Stimulated activated CD4-positive, alpha-beta T cell treated with anti-CD3 and anti-CD28 coated beads, Interleukin-2, amount 100 ng/mL, for 4 hours (primary cell): ENCODE results near the gene NKX1-1.

Source experiments
- DNase-seq: peaks from one replicate; pipeline ENCODE4 v3.0.0-alpha.2; 2020; ENCODE audit warnings: low read depth

The NKX1-1 gene

DNA sequence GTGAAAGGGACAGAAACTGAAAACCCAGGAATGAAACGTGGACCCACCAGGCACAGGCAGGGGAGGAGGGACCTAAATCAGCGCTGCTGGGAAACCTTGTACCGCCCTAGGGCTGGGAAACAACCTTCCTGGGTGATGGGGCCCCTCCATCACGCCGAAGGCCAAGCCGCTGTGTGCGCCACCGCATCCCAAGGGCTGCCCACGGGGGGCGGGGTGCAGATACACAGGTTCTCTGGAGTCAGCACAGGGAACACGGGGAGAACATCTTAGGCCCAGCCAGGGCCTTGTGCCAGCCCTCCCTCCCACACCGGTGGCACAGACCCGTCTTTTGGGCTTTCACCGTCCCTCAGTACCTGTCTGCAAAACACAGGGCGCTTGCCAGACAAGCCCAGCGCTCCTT is 46.3 kb downstream of the NKX1-1 start:
- DNase-seq, result no peak

GRCh38 chr4:1359144-1359501 is 47.1 kb downstream of the NKX1-1 start:
- no peak for DNase-seq

DNA sequence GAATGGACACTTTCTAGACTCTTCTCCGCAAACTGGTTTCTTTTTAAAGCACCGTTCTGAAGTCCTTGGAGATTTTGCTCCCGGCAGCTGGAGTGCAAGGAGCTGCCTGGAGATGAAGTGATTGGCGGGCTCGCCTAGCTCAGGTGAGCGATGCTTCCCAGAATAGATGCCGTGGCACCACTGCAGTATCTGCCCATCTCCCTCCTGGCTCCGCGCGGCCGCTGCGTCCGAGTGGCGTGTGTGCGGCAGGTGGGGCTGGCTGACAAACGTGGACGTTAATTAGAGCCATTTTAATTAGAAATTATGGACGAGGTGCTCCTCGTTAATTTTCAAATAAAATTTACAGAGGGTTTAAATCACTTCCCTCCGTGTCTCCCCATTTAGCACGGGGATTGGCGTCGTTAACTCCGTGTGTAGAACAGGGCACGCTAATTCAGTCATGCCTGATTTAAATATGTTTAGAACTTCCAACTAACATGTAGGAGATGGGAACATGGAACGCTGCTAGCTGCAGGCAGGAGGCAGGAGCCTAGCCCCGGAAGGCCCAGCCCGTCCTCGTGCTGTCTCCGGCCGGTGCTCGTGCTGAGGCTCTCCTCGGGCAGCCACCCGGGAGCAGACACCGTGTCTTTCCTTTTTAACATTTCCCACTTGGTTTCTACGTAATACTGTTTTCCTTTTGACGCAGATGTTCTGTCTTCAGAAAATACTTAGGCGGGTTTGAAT is 47.7 kb downstream of the NKX1-1 start:
- DNase-seq, result no peak

DNA sequence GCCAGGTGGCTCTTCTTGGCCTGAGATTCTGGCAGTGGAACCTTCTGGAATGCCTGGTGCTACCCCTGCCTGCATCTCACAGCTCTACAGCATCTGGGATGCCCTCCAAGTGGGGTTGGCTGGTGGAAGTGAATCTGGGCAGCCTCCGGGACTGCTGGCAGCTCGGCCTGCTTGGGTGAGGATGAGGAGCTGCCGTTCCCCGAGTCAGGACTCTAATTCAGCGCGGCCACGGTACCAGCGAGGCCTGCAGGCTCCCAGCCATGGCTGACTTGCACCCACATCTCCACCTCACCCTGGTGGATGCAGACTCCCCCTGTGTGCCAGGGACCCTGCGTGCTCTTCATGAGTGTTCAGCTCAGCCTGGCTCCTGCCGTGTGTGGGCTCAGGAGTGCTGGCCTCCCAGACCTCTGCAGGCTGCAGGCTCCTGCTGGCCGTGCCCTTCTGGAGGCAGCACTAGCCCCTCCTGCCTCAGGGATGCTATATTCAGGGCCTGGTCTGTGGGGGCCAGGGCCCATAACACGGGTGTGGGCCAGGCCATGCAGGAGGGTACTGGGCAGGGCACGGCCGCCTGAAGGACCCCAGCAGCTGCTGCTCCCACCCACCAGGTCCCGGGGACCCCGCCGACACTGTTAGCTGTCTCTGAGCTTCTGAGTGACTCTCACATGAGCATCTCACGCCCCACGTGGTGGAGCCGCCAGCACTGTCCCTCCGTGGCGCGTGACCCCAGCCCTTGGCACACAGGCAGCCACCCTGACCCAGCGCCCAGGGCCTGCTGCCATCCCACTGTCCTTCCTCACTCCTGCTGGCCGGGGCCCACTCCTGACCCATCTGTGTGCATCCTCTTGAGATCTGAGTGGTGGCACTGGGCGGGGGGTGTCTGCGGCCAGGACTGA is 48.6 kb downstream of the NKX1-1 start:
- no peak for DNase-seq

DNA sequence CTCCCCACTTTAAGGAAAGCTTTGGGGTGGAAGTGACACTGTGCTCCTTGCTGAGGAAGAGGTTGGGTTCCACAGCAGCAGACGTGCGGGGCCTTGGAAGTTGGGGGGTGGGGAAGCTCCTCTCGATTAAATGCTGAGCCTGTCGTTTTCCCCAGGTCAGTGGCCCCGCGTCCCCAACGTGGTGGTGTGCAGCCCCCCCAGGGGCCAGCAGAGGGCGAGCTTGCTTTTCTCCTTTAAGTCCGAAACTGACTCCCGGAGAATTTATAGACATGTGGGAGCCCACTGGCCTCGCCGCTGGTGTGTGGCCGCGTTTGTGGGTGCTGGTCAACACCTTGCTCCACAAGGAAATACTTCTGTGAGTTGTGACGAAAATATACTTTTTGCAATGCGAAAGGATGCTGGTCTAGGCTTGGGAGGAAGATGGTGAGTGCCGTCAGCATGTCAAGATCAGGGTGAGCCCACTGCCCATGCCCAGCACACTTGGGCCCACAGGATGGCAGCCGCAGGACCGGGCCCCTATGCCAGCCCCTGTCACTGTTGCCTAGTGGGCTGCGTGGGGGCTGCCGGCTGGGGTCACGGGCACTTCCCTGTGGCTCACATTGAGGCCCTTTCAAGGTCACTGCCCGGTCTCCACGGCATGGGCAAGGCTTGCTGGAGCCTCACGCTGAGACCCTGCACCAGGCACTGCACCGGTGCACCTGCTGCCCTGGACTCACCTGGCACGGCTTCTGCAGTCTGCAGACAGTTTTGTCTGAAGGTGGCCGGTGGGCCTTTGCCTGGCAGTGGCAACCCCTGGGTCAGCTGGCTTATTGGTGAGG is 49.9 kb downstream of the NKX1-1 start:
- peak; percentile 22 for DNase-seq

- DNase-seq, result no peak
Measured at GRCh38 chr4:1355378-1355777, 50.9 kb downstream of the NKX1-1 start.

- DNase-seq, result no peak
Measured at GRCh38 chr4:1354983-1355275, 51.3 kb downstream of the NKX1-1 start.

DNA sequence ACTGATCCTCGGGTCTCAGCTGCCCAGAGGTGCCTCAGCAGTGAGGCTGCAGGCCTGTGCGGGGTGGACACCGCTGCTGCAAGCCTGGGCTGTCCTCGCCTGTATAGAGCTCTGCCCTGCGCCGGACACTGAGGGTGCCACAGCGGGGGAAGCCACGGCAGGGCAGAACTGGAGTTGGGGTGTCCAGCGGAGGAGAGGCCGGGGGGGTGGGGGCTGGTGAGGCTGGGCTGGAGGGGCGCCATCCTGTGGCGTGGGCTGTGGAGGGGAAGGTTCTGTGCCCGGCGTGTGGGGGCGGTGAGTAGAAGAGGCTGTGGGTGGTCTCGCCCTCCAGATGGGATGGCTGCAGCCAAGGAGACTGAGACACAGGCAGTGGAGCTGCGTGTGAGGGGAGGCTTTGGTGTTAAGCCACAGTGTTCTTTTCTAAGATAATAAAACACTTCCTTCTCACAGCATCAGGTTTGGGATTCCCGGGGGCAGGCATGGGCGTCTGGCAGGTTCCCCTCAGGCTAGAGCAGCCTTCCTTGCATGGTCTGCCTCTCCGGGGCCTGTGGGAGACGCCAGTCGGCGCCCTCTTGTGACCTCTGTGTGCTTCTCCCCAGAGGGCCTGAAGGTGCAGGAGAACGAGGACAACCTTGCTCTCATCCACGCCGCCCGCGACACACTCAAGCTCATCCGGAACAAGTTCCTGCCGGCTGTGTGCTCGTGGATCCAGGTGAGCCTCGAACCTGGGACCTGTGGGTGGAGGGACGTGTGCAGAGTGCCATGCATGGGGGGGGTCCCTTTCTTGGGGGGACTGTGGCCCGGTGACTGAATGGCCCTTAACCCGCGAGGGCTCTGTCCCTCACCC is 51.9 kb downstream of the NKX1-1 start:
- DNase-seq, result no peak

DNA sequence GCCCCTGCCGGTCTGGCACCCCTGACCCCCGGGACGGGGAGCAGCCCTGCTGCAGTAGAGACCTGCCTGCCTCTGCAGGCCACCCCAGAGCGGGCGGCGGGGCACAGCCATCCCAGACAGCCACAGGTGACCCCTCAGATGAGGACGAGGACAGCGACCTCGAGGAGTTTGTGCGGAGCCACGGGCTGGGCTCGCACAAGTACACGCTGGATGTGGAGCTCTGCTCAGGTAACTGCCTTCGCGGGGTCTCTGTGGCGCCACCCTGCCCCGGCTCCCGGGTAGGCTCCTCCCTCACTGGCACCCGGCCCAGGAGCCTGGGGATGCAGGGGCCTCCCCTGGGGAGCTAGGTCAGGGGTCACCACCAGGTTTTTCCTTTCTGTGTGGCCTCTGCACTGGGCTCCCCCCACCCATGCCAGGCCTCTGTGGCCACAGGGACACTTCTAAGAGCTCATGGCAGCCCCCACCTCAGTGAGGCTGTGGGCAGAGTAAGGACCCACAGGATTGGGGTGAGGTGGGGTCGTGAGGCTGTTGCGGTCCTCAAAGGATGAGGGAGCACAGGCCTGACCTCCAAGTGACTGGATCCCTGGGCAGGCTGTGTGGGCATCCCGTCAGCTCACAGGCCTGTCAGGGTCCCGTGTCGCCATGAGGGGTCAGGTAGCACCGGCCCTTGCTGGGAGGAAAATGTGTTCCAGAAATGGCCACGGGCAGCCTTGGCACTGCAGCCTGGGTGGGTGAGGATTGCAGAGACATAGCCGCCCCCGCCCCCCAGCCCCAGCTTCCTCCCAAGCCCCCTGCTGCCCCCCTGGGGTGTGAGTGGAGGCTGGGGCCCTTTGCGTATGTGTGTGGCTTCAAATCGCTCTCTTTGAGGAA is 52.8 kb downstream of the NKX1-1 start:
- DNase-seq, result no peak
